Muscle of arm (tissue), 12 donors: ENCODE measurements around the gene RSBN1. TPM values are rescaled to one million over a fixed set of nuclear protein-coding genes. Genes with fewer than 3 reads are reported as not detected.

ENCODE experiments used
- DNase-seq: peaks from one replicate; pipeline ENCODE4 v3.0.0-alpha.2; 2013
- polyA plus RNA-seq, 12 donors: library from polyadenylated mRNA; unstranded; fragments of 120-200 nt; gene quantifications; one replicate each; pipeline ENCODE4 v1.2.1, GENCODE V29; 2013; ENCODE audit not compliant: insufficient read length in 12 of 12

The RSBN1 gene
- polyA plus RNA-seq, 12 donors = 9.8 to 18.1 (median 14.8) TPM; not detected in 1

DNA sequence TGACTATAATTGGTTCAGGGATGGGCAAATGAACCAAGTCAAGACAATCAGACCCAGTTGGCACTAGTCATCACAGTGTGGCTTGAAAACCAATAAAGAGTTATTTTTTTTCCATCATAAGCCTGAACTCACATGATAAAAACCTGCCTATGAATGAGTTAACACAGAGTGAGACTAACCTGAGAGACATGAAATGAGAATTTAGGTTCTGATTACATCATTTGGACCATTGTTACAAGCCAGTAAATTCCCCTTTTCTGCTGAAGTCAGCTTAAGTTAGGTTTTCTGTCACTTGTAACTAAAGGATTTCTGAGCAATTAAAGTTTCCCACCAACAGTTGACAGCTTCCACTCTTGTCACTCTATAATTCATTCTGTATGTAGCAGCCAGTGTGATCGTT, 9.6 kb upstream of the RSBN1 start:
- no peak for DNase-seq

DNA sequence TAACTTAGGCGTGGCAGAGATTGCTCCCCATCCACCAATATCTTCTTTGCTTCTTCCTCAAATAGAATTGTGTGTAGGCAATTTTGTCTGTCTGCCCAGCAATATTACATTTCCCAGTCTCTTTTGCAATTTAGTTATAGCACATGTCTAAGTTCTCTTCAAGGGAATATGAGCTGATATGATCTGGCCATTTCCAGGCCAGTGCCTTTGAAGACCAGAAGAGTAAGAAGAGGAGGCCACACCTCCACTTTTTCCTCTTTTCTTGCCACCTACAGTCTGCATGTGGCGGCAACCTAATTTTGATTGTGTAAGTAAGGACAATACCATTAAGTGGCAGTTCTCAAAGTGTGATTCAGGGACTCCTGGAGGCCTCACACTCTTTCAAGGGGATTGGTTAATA, 6.3 kb upstream of the RSBN1 start:
- no peak for DNase-seq

DNA sequence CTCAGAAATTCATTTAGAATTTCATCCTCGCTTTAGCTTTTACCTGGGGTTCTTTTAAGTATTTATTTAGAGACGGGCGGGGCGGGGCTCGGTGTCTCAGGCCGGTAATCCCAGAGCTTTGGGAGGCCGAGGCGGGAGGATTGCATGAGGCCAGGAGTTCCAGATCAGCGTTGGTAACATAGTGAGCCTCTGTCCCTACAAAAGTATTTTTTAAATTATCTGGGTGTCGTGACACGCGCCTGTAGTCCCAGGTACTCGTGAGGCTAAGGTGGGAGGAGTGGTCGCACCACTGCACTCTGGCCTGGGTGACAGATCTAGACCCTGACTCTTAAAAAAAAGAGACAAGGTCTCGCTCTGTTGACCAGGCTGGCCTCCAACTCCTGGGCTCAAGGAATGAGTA, 942 bp upstream of the RSBN1 start:
- DNase-seq = no peak

DNA sequence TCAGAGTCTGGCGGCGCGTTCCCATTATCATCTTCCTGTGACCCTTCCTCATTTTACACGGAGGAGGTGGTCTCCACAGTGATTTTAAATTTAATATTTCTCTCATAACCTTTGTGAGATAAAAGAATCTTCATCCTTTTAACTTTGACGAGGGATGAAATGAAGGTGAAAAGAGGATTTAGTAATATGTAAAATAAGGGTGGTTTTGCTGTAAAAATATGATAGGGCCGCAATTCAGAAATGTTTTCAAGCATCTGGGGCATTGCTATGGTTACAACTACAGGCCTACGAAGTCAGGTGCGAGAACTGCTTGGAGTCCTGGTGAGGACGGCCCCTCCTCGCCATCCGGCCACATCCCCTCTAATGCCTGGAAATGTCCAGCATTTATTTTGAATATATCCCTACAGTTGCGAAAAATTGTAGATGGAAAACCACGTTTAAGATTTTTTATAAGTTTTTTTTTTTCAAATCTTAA, 422 bp upstream of the RSBN1 start:
- no peak for DNase-seq

GRCh38 chr1:113811156-113811887, 954 bp downstream of the RSBN1 start:
- DNase-seq = peak; percentile 58

- no peak for DNase-seq
Observed at GRCh38 chr1:113809670-113810602, 2.3 kb downstream of the RSBN1 start.

DNA sequence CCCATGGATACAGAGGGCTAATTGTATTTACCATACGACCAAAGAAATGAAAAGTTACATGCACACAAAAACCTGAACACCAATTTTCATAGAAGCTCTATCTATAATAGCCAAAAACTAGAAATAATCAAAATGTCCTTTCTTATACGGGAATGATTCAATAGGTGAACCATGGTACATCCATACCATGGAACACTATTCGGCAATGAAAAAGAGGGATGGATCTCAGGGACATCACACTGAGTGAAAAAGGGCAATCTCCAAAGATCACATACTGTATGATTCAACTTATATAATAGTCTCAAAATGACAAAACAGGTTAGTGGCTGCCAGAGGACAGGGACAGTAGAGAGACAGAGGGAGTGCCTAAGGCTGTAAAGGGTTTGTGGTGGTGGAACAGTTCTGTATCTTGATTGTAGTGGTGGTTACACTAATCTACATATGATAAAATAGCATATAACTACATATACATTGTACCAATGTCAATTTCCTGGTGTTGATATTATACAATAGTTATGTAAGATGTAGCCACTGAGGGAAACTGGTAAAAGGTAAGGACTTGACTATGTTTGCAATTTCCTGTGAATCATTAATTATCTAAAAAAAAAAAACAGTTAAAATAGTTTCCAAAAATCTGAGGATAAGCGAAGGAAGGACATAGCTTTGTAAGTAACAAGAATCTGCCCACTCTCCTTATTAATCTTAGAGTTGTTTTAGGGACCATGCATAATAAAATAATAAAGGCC, 3.7 kb downstream of the RSBN1 start:
- DNase-seq = no peak

DNA sequence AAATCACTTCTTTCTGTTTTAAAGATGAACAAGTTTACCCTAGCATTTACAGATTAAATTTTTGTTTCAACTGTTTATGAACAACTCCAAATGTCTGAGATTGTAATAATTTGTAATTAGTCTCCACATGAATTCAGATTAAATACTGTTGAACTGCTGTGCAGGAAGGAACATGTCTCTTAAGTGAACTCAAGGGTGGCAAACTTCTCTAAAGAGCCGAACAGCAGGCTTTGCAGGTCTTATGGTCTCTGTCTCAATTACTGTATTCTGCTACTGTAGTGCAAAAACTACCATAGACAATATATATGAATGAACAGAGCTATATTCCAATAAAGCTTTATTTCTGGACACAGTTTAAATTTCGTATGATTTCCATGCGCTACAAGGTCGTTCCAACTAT, 6.6 kb downstream of the RSBN1 start:
- DNase-seq = no peak

GRCh38 chr1:113805256-113805531, 7.1 kb downstream of the RSBN1 start:
- DNase-seq = no peak

DNA sequence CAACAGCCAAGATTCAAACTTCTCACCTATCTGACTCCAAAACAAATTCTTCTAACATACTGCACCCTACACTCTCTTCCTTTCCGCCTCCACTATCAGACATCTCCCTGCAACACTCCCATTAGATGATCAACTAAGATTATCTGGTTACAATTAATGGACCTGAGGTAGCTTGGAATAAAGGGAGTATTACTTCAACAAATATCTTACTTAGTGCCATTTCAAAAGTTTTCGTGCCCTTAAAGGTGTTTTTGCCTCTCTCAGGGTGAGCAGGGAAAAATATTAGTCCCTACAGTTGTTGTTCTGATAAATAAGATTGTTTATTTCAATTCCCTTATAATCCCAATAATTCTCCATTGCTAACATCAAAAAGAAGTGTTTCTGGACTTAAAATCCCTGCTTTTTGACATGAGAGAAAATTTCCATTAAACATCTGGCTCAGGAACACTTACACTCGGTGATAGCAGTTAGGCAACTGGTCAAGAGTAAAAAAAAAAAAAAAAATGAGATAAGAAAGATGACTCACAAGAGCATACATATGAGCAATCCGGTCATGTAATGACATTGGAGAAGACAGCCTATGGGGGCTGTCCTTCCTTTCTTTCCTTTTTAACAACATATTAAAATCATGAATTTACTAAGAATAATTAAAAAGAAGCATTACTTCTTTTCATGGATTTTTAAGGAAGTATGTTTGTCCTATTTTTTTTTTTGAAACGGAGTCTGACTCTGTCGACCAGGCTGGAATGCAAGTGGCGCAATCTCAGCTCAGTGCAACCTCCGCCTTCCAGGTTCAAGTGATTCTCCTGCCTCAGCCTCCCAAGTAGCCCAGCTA, 7.6 kb downstream of the RSBN1 start:
- no peak for DNase-seq

- no peak for DNase-seq
Observed at GRCh38 chr1:113802367-113803007, 9.8 kb downstream of the RSBN1 start.

DNA sequence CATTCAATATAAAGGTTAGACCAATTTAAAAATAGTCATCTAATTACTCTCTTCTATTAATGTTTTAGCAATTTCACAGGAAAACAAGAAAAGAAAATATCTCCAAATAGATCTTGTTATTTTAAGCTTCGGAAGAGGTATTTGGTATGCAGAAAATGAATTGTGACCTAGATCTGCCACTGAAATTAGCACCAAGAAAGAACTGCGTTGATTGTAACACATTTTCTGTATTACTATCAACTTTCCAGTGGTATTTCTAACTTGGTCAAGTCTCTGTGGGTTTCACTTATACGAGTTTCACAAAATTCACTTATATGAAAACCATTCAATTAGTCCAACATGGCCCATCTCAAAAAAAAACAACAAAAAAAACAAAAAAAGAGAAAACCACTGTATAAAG, 11.8 kb downstream of the RSBN1 start:
- no peak for DNase-seq

GRCh38 chr1:113797472-113797871, 14.8 kb downstream of the RSBN1 start:
- no peak for DNase-seq

GRCh38 chr1:113793878-113794834, 18.1 kb downstream of the RSBN1 start:
- DNase-seq = no peak

DNA sequence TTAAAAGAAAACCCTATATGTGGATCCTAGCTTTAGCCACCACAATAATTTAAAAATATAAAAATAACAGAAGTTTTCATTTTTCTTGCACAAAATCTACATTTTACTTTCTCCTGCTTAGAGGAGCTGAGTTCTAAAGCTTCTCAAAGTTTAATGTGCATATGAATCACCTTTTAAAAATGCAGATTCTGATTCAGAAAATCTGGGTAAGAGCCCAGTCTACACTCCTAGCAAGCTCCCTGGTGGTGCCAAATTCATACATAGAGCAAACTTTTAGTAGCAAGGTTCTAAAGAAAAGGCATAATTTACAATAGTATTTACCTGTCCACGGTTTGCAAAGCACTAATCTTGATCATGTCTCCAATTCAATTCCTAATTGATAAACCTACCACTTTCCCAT, 19.3 kb downstream of the RSBN1 start:
- DNase-seq = no peak

GRCh38 chr1:113792471-113792870, 19.8 kb downstream of the RSBN1 start:
- no peak for DNase-seq

DNA sequence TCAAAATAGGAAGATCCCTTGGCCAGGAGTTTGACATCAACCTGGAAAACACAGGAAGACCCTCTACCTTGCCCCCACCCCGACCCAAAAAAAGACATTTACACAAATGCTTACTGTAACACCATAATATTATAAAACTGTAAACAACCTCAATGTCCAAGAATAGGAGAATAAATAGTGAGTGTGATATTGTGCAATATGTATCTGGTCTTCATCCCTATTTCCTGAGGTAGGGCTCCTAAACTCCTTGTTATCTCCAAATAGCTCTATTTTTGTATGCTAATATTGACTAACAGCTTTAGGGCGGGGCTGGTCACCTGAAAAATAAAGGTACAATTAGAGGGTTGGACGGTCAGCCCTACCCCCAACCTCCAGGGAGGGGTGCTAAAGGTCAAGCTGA, 23.5 kb downstream of the RSBN1 start:
- DNase-seq = no peak

DNA sequence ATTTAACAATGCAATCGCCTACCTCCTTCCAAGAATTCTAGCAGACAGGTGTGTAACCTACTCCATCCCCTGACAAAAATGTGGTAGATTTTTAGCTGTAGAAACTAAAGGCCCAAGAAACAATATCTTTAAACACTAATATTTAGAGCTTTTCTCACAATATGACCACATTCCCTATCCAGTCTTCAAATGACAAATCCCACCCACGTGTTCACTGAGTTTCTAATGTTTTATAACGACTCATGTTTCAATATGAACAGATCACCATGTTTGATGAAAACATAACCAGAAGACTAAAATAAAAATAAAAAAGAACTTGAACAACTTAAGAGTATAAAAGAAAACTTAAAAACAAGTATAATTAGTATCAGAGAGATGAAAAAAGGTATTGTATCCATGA, 24.6 kb downstream of the RSBN1 start:
- no peak for DNase-seq

DNA sequence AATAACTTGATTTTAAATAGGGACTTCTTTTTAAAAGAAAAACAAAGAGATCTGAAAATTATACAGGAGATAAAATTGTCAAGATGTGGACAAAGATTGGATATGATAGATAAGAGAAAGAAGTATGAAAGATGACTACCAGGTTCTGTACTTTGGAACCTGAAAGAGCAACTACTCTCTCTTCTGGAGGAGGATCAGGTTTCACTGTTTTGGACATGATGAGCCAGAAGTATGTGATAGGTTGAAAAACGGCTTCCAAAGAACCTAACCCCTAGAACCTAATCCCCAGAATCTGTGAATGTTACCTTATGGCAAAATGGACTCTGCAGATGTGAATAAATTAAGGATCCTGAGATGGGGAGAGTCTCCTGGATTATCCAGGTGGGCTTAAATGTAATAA, 26.2 kb downstream of the RSBN1 start:
- DNase-seq = no peak
